BLaER1 (cell line): ENCODE measurements around the gene DYSF.

Experiments
- H3K27ac ChIP-seq: shearing (Covaris generic); formaldehyde crosslinking; 2 replicates; pipeline ENCODE4 v1.8.1; 2022
- H3K27me3 ChIP-seq: shearing (Covaris generic); formaldehyde crosslinking; 2 replicates; pipeline ENCODE4 v1.8.1; 2022
- H3K36me3 ChIP-seq: shearing (Covaris generic); formaldehyde crosslinking; 2 replicates; pipeline ENCODE4 v1.8.1; 2022
- H3K4me1 ChIP-seq: shearing (Covaris generic); formaldehyde crosslinking; 2 replicates; pipeline ENCODE4 v1.8.1; 2022
- H3K4me2 ChIP-seq: shearing (Covaris generic); formaldehyde crosslinking; 2 replicates; pipeline ENCODE4 v1.8.1; 2022
- H3K4me3 ChIP-seq: shearing (Covaris generic); formaldehyde crosslinking; 2 replicates; pipeline ENCODE4 v1.8.1; 2022
- H3K9ac ChIP-seq: shearing (Covaris generic); formaldehyde crosslinking; 2 replicates; pipeline ENCODE4 v1.8.1; 2022
- H3K9me3 ChIP-seq: shearing (Covaris generic); formaldehyde crosslinking; 2 replicates; pipeline ENCODE4 v1.8.1; 2022
- H4K20me1 ChIP-seq: shearing (Covaris generic); formaldehyde crosslinking; 2 replicates; pipeline ENCODE4 v1.8.1; 2022
- Cebpa-rat ChIP-seq: shearing (Covaris generic); IDR thresholded peaks from 2 replicates; pipeline ENCODE4 v1.8.1; 2022

The DYSF gene

DNA sequence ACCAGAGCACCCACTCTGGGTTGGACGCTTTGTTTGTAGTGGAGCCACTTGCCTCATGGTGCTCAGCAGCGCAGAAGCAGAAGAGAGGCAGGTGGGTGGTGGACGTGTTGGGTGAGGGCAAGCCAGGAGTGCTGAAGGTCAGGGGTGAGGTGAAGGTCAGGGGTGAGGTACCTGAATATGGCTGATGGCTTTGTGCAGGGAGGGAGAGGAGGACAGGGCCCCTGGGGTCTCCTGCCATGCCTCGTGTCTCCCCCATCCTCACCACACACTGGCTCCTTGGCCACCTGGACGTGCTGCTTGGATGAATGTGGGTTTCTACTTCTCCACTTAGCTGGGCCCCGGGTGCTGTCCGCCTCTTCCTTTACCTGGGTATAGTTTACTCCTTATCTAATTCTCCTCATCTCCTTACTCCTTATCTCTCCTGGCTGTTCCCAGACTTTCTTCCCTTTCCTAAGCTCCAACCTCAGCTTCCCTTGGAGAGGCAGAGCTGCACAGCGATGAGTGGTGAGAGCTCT lies 68.1 kb downstream of the DYSF start:
- no peaks in the 10 kb centered on the region for H3K9me3 ChIP-seq
- TF ChIP-seq Cebpa-rat, result no peak
- no peak overlapping the region for H3K4me3 ChIP-seq
- no peak overlapping the region for H3K4me2 ChIP-seq
- no peak overlapping the region for H3K9ac ChIP-seq
- peaks cover 4% of the 10 kb centered on the region for H3K4me1 ChIP-seq
- H4K20me1 ChIP-seq, result no peaks in the 10 kb centered on the region
- no peak overlapping the region for H3K27ac ChIP-seq
- no peaks in the 10 kb centered on the region for H3K27me3 ChIP-seq
- no peaks in the 10 kb centered on the region for H3K36me3 ChIP-seq

DNA sequence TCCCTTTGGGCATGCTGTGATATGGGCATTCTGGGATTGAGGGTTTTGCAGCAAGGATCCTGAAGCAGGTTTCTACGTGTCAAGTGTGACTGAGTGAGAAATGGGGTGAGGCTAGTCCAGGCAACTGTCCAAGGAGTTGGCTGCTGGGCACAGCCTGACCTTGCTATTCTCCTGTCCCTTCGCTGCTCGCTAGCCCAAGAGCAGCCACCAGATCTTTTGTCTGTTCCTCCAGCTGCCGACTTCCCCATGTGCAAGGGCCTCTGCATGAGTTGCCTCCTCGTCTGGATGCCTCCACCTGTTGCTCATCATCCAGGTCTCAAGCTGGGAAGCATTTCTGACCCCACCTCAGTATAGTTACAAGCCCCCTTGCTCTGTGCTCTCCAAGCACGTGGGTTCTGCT lies 71.1 kb downstream of the DYSF start:
- H3K27ac ChIP-seq, result no peak overlapping the region
- H3K27me3 ChIP-seq, result no peaks in the 10 kb centered on the region
- no peak overlapping the region for H3K9ac ChIP-seq
- H4K20me1 ChIP-seq, result no peaks in the 10 kb centered on the region
- no peaks in the 10 kb centered on the region for H3K4me1 ChIP-seq
- no peaks in the 10 kb centered on the region for H3K36me3 ChIP-seq
- H3K4me2 ChIP-seq, result no peak overlapping the region
- H3K4me3 ChIP-seq, result no peak overlapping the region
- no peak for TF ChIP-seq Cebpa-rat
- H3K9me3 ChIP-seq, result no peaks in the 10 kb centered on the region

DNA sequence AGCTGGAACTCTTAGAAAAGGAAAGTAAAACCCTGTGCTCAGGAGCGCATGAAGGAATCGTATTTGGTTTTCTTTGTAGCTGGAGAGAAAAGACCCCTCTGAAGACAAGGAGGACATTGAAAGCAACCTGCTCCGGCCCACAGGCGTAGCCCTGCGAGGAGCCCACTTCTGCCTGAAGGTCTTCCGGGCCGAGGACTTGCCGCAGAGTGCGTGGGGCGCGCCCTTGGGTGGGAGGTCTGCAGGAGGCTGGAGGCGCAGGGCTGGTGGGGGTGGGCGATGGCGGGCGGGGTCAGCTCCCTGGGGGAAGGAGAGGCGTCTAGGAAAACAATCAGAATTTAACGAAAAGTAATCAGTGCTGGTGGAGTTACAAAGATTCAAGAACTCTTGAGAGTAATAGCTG lies 72.8 kb downstream of the DYSF start:
- Histone ChIP-seq H3K27ac (no peak overlapping the region), H3K27me3 (no peaks in the 10 kb centered on the region), H3K9me3 (no peaks in the 10 kb centered on the region), H3K4me2 (no peak overlapping the region), H3K9ac (no peak overlapping the region), H4K20me1 (no peaks in the 10 kb centered on the region), H3K4me1 (no peaks in the 10 kb centered on the region), H3K4me3 (no peak overlapping the region), H3K36me3 (no peaks in the 10 kb centered on the region)
- TF ChIP-seq Cebpa-rat, result no peak

DNA sequence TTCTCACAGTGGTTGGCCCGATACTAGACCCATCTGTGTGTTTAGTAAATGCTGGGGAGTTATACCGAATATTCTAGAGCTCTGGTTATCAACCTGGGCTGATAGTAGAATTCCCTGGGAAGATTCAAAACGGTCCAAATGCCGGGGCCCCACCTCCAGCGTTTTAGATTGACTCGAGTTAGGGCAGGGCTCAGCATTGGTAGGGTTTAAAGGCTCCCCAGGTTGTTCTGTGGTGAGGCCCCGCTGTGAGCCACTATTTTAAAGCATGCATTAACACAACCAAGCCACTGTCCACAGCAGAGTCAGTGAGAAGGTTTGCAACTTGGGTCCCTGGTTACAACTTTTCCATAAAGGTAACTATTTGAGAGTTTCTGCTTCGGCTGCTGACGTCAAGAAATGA lies 73.6 kb downstream of the DYSF start:
- no peaks in the 10 kb centered on the region for H3K36me3 ChIP-seq
- no peak overlapping the region for H3K27ac ChIP-seq
- H3K9me3 ChIP-seq, result no peaks in the 10 kb centered on the region
- H3K4me2 ChIP-seq, result no peak overlapping the region
- H3K9ac ChIP-seq, result no peak overlapping the region
- no peaks in the 10 kb centered on the region for H3K4me1 ChIP-seq
- no peaks in the 10 kb centered on the region for H3K27me3 ChIP-seq
- no peak for TF ChIP-seq Cebpa-rat
- H4K20me1 ChIP-seq, result no peaks in the 10 kb centered on the region
- no peak overlapping the region for H3K4me3 ChIP-seq

DNA sequence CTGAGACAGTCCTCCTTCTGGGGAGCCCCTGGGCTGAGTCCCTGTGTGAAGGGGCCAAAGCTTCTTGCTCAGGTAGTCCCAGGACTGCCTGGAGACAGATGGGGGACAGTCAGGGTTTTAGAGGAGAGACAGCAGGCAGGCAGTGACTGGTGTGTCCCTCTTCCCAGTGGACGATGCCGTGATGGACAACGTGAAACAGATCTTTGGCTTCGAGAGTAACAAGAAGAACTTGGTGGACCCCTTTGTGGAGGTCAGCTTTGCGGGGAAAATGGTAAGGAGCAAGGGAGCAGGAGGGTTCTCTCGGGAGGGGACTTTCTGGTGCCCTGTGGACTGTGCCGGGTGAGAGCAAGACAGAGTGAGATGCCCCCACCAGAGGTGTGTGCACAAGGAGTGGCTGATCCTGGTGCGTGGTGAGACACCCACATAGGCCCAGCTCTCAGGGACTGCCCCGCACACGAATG lies 74.8 kb downstream of the DYSF start:
- Histone ChIP-seq H3K27me3 (no peaks in the 10 kb centered on the region), H4K20me1 (no peaks in the 10 kb centered on the region), H3K4me2 (no peak overlapping the region), H3K4me3 (no peak overlapping the region), H3K9me3 (no peaks in the 10 kb centered on the region), H3K27ac (no peak overlapping the region), H3K36me3 (no peaks in the 10 kb centered on the region), H3K9ac (no peak overlapping the region), H3K4me1 (no peaks in the 10 kb centered on the region)
- no peak for TF ChIP-seq Cebpa-rat

DNA sequence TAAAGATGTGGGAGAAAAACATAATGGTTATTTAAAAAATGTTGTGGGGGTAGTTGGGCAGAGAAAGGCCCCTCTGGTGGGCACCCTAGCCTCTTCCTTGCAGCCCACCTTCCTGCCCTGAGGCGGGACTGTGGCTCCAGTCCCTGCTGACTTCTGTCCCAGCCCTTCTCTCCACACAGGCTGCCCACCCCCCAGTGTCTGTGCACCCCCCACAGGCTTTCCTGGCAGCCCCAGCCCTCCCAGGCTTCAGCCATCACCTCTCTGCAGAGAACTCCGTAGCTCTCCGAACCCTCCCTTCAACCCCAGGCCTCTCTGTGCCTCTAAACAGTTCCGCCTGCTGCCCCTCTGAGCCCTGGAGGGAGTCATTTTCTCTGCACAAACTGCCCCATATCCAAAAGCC lies 75.4 kb downstream of the DYSF start:
- Histone ChIP-seq H3K27me3 (no peaks in the 10 kb centered on the region), H3K4me1 (no peaks in the 10 kb centered on the region), H3K4me2 (no peak overlapping the region), H3K36me3 (no peaks in the 10 kb centered on the region), H3K9me3 (no peaks in the 10 kb centered on the region), H3K9ac (no peak overlapping the region), H3K27ac (no peak overlapping the region), H3K4me3 (no peak overlapping the region), H4K20me1 (no peaks in the 10 kb centered on the region)
- no peak for TF ChIP-seq Cebpa-rat

DNA sequence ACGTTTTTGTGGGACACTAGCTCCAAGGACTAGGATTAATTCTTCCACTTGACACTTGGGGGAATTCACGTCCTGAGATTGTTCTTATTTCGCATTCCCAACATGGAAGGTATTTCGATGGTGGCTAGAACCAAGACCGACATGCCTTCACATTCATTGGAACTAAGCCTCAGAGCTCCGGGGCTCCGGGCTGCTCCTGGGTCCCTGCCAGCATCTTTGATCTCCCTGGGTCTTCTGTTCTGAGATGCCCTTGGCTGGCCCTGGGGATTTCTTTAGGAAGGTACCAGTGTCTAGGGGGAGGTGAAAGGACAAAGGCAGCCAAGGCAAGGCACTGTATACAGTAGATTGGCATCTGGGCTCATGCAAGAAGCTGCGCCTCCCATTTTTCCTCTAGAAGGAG lies 76.8 kb downstream of the DYSF start:
- Histone ChIP-seq H3K27ac (no peak overlapping the region), H3K4me1 (no peaks in the 10 kb centered on the region), H3K27me3 (no peaks in the 10 kb centered on the region), H3K4me3 (no peak overlapping the region), H3K9me3 (no peaks in the 10 kb centered on the region), H4K20me1 (no peaks in the 10 kb centered on the region), H3K4me2 (no peak overlapping the region), H3K36me3 (no peaks in the 10 kb centered on the region), H3K9ac (no peak overlapping the region)
- TF ChIP-seq Cebpa-rat, result no peak

DNA sequence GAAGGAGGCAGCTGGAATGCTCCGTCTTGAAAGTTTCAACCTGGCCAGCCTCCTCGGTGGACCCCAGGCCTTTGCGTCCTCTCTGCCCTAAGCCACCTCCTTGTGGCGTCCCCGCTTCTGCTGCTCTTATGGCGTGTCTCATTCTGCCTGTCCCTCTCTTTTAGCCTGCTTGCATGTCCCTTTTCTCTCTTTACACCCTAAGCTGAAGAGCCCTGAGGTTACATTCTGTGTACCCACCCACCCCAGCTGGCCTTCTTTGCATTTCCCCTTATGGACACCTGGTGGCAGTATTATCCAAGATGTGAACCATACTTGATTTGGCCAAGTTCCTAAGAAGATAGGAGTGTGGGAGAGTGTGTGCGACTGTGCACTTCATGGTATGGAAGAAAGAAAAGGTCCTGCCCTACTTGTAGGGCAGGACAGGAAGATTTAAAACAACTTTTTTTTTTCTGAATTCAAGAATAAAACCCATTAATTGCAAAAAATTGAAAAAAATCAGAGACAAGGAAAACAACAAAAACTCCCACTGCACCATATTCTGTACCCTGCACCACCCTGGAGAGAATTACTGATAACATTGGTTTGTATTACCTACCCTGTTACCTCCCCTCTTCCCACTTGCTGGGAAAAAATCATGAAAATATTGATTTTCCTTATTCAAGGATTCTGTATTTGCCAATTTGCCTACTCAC lies 77.4 kb downstream of the DYSF start:
- Histone ChIP-seq H3K27ac (no peak overlapping the region), H3K4me2 (no peak overlapping the region), H3K4me3 (no peak overlapping the region), H3K9ac (no peak overlapping the region), H3K9me3 (no peaks in the 10 kb centered on the region), H3K27me3 (no peaks in the 10 kb centered on the region), H3K4me1 (no peaks in the 10 kb centered on the region), H3K36me3 (no peaks in the 10 kb centered on the region), H4K20me1 (no peaks in the 10 kb centered on the region)
- no peak for TF ChIP-seq Cebpa-rat

DNA sequence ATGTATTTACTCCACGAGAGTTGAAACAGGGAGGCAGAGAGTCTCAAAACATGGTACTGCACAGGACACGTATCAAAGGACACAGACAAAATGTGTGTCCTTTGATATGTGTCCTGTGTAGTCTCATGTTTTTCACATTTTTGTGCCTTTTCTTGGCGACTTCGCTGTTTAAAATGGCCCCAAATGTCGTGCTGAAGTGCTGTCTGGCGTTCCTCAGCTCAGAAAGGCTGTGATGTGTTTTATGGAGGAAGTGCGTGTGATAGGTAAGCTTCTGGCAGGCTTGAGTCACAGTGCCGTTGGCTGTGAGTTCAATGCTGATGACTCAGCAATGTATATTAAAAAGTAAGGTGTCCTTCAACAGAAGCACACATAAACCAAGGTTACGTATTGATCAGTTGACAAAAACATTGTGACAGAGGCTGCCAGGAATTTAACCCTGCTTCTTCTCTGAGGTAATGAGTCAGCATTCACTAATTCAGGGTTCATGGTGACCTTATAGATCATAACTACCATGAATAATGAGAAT lies 78.2 kb downstream of the DYSF start:
- H3K27ac ChIP-seq, result no peak overlapping the region
- no peak overlapping the region for H3K4me2 ChIP-seq
- no peaks in the 10 kb centered on the region for H3K4me1 ChIP-seq
- H4K20me1 ChIP-seq, result no peaks in the 10 kb centered on the region
- no peak for TF ChIP-seq Cebpa-rat
- no peak overlapping the region for H3K9ac ChIP-seq
- H3K36me3 ChIP-seq, result no peaks in the 10 kb centered on the region
- no peak overlapping the region for H3K4me3 ChIP-seq
- no peaks in the 10 kb centered on the region for H3K27me3 ChIP-seq
- H3K9me3 ChIP-seq, result no peaks in the 10 kb centered on the region

DNA sequence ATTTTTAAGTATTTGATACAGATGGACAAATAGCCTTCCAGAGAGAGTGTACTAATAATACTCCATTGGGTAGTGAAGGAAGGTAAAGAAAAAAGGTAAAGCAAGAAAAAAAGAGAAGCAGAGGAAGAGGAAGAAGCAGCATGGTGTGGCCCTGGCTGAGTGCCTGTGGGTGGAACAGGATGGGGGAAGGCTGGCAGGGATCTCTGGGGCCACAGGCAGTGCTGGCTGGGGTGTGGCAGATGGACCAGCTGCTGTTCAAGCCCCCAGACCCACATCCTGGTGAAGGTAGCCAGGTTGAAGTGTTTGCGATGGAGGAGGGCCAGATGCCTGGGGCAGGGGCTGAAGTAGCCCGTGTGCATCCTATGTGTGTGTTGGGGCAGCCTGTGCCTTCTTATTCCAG lies 79.0 kb downstream of the DYSF start:
- no peak overlapping the region for H3K4me3 ChIP-seq
- TF ChIP-seq Cebpa-rat, result no peak
- no peaks in the 10 kb centered on the region for H3K36me3 ChIP-seq
- no peaks in the 10 kb centered on the region for H4K20me1 ChIP-seq
- no peak overlapping the region for H3K9ac ChIP-seq
- no peaks in the 10 kb centered on the region for H3K4me1 ChIP-seq
- no peaks in the 10 kb centered on the region for H3K9me3 ChIP-seq
- H3K27me3 ChIP-seq, result no peaks in the 10 kb centered on the region
- no peak overlapping the region for H3K4me2 ChIP-seq
- H3K27ac ChIP-seq, result no peak overlapping the region
